Endometrium (tissue), 2 donors: Measurements from ENCODE around the gene GOLGA8Q.
A peak's percentile ranks its signal among the peaks of the same experiment; 100 is the strongest.
"Not testable (repeated sequence)": the region's sequence is repeated elsewhere in the genome, so short reads cannot be mapped to it uniquely, and the experiment has no call there.

Experiments
- FAIRE-seq: peaks from 2 replicates; lab custom pipeline; 2012; peaks lifted over from hg19 to GRCh38; lab: Jason Lieb, UNC
- donor health status: control.
- donor health status: control.

GOLGA8Q gene

DNA sequence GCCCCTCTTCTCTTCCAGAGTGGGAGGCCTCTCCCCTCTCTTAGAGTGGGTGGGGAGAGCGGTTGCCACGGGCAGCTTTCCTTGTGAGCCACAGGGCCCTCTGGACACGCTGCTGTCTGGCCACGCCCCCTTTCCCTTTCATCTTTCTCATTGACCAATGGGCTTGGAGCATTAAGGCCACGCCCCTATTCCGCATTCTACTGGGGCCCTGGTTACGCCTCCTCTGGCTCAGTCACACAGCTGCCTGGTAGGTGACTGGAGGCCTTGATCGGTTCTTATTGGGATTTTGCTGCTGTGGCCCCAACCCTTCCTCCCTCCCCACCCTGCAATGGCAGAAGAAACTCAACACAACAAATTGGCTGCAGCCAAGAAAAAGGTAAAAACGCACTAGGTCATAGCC lies at the start of gene GOLGA8Q:
Gene GOLGA8Q (plus strand): TSS at position 301 of the 400 bp plus-strand sequence. CDS start 28 bp downstream, at position 329.
- not testable (repeated sequence) for FAIRE-seq

DNA sequence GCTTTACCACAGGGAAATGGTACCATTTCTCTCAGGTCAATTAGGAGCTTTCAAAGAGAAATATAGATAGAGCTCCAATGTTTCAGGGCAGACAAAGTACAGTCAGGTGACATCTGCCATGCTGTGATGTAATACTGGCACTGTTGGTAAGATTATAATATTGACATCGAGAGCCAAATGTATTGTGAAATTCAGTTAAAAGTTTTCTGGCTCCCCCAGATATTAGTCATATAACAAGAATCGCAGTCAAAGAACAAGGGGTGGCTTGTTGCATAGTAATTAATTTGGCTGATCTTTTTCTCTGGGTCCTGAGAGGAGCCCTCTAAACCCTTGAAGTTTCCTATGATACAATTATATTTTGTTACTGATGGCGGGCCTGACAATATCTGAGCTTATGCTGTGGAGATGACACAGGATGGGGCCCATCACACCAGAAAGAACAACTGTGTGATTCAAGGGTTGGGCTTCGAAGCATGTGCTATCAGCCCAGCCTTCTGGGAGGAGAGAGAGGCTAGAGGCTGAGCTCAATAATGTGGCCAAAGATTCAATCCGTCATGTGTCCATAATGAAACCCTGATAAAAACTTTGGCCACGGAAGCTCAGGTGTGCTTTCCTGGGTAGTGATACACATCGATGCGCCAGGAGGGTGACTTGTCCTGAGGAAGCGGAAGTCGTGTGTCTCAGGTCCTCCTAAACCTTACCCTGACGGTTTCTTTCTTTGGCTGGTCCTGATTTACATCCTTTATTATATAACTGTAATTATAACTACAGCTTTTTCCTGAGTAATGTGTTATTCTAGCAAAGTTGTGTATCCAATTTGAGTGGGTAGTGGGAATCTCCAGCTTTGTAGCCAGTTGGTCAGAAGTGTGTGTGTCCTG lies 48.7 kb upstream of the GOLGA8Q start:
- FAIRE-seq, result not testable (repeated sequence)

GRCh38 chr15:30504162-30504843 lies 47.5 kb upstream of the GOLGA8Q start:
- FAIRE-seq, result not testable (repeated sequence)

- FAIRE-seq, result not testable (repeated sequence)
Measured at GRCh38 chr15:30514545-30514944, 37.3 kb upstream of the GOLGA8Q start.

DNA sequence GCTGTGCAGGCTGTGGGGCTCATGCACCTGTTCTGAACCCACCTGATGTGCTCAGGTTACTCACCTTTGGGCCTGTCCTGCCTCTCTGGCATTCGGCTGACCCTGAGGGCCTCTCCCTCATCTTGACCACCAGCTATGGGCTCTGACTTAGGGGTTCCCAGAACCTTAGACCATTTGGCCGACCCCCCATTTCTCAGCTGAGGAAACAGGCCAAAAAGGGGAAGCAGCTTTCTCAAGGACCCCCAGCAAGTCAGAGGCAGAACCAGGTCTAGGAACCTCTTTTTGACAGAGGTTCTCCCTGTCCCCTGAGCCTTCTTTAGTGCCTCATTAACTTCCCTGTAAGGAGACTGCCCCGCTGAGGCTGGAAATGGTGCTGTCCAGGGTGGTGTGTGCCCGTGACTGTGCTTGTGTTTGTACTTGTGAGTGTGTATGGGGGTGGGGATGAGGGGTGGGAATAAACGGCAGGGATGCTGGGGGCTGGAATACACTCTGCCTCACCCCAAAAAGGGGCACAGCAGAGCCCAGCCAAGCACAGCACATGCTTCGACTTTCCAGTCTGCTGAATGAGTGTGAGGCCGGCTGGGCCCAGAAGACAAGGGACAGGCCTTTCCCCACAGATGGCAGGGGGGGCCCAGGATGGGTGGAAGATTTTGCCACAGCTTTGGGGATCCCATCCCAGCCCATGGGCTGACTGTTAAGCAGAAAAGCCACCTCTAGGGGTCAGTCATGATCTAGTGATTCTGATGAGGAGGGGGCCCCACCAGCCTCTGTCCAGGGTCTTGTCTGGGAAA lies 28.2 kb upstream of the GOLGA8Q start:
- not testable (repeated sequence) for FAIRE-seq

- not testable (repeated sequence) for FAIRE-seq
Measured at GRCh38 chr15:30525912-30526311, 25.9 kb upstream of the GOLGA8Q start.

GRCh38 chr15:30529049-30529448 lies 22.8 kb upstream of the GOLGA8Q start:
- not testable (repeated sequence) for FAIRE-seq

DNA sequence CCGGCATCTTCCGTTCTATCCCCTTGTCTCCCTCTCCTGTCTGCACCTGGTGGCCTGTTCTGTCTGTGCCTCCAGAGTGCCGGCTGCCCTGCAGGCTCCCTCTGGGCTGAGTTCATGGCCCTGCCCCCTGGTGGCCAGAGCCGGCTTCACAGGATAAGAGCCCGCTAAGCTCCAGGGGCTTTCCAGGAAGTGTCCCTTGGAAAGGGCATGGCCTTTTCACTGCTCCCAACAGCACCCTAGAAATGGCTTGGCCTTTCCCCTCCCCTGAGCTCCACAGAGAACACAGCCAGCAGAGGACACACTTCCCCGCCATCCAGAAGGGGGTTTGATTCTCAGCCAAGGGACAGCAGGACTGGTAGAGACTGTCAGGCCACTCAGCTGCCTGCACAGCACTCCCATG lies 15.1 kb downstream of the GOLGA8Q start:
- FAIRE-seq, result not testable (repeated sequence)

- FAIRE-seq, result not testable (repeated sequence)
Measured at GRCh38 chr15:30573012-30573491, 21.2 kb downstream of the GOLGA8Q start.

DNA sequence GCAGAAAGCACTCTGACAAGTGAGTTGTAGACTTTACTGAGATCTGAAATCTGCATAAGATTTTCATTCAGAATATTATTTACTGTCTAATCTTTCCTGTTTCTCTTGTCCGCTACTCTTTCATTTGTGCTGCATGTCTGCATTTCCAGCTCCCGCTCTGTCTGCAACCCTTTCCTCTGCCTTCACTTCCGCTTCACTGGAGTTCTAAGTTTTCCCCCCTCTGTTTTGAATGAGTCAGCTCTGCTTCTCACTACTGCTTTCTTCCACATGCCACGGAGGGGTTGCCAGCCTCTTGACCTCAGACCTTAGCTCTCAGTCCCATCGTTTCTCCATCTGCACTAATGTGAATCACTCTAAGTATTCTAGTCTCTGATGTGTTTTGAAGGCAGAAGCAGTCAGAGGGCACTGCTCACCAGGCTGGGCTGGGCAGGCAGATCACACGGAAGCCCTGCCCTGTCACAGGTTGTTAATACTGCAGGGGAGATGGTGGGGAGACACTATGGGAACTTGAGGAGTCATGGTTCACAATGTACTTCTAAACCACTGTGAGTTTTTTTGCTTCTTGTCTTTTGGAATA lies 27.6 kb downstream of the GOLGA8Q start:
- not testable (repeated sequence) for FAIRE-seq

DNA sequence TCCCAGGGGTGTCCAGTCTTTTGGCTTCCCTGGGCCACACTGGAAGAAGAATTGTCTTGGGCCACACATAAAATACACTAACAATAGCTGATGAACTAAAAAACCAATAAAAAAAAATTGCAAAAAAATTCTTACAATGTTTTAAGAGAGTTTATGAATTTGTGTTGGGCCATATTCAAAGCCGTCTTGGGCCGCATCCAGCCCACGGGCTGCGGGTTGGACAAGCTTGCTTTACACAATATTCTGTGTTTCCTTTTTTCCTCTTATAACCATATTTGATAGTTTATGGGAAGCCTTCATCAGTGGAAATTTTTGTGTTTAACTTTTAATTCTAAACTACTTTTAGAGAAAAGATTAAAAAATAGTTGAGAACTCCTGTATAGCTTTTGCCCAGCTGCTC lies 28.9 kb downstream of the GOLGA8Q start:
- not testable (repeated sequence) for FAIRE-seq

GRCh38 chr15:30598953-30599352 lies 47.1 kb downstream of the GOLGA8Q start:
- peak; percentile 88 for FAIRE-seq

- not testable (repeated sequence) for FAIRE-seq
Measured at GRCh38 chr15:30603796-30604195, 51.9 kb downstream of the GOLGA8Q start, which contains the start of gene GOLGA8H. Gene GOLGA8H (plus strand): TSS chr15:30604028. CDS start chr15:30604126, 98 bp downstream.
